GM13976 (cell line): ENCODE measurements around the gene YPEL3.

Source experiments
- DNase-seq: peaks from one replicate; pipeline ENCODE4 v3.0.0; 2012; ENCODE audit warnings: low spot score
- CTCF ChIP-seq: IDR thresholded peaks from 2 replicates; pipeline ENCODE4 v1.5.1; 2012; ENCODE audit warnings: borderline replicate concordance, mild to moderate bottlenecking; ENCODE audit not compliant: insufficient read depth; ENCODE audit errors: extremely low read depth, missing control alignments, control extremely low read depth
- in situ Hi-C: fragments of 300-500 bp; cut with MboI; formaldehyde crosslinking; loops from one replicate; pipeline ENCODE4 v1.12.0; 2022; ENCODE audit warnings: low sequenced_read_pairs, mixed read lengths, inconsistent platforms; ENCODE audit not compliant: unreplicated experiment

YPEL3 gene

GRCh38 chr16:30082545-30083090 lies 13.4 kb downstream of the YPEL3 start:
- in situ Hi-C loops, result no loop called here
- peak; percentile 9 for TF ChIP-seq CTCF
- DNase-seq, result no peak

- TF ChIP-seq CTCF, result no peak
- no peak for DNase-seq
- in situ Hi-C loops, result no loop called here
Observed at GRCh38 chr16:30079480-30079879, 16.5 kb downstream of the YPEL3 start.

- no peak for TF ChIP-seq CTCF
- in situ Hi-C loops, result no loop called here
- DNase-seq, result no peak
Observed at GRCh38 chr16:30078744-30079143, 17.3 kb downstream of the YPEL3 start.

- DNase-seq, result no peak
- no peak for TF ChIP-seq CTCF
- in situ Hi-C loops, result no loop called here
Observed at GRCh38 chr16:30077656-30078055, 18.4 kb downstream of the YPEL3 start.

GRCh38 chr16:30076276-30076791 lies 19.7 kb downstream of the YPEL3 start:
- in situ Hi-C loops, result no loop called here
- no peak for DNase-seq
- TF ChIP-seq CTCF, result no peak

- in situ Hi-C loops, result no loop called here
- TF ChIP-seq CTCF, result no peak
- DNase-seq, result peak; percentile 95
Observed at GRCh38 chr16:30075503-30076275, 20.3 kb downstream of the YPEL3 start, which contains the start of gene PPP4C. Gene PPP4C (plus strand): TSS chr16:30075994. CDS start chr16:30076378, 384 bp downstream.

GRCh38 chr16:30070490-30070889 lies 25.5 kb downstream of the YPEL3 start:
- DNase-seq, result no peak
- in situ Hi-C loops, result no loop called here
- no peak for TF ChIP-seq CTCF
